Mucosa of descending colon (tissue), 3 donors: ENCODE data around the gene GTF2IRD1. TPM values are rescaled to one million over a fixed set of nuclear protein-coding genes. Genes with fewer than 3 reads are reported as not detected.
"Not testable (repeated sequence)": the region's sequence is repeated elsewhere in the genome, so short reads cannot be mapped to it uniquely, and the experiment has no call there.

Experiments used
- ATAC-seq: fragments of 200-7000 bp; cut with Tn5 transposase; one replicate; pipeline ENCODE4 v1.9.1; 2020; ENCODE audit warnings: mild to moderate bottlenecking, moderate library complexity
- DNase-seq, 3 donors: peaks; one replicate each; pipeline ENCODE4 v3.0.0-alpha.2; 2020
- H3K36me3 ChIP-seq: fragments of 200-600 bp; one replicate; pipeline ENCODE4 v1.8.0; 2021; ENCODE audit warnings: low read depth, mild to moderate bottlenecking
- H3K4me1 ChIP-seq: fragments of 200-600 bp; one replicate; pipeline ENCODE4 v1.8.0; 2021; ENCODE audit warnings: low read depth, mild to moderate bottlenecking
- H3K4me3 ChIP-seq: fragments of 200-600 bp; one replicate; pipeline ENCODE4 v1.8.0; 2021; ENCODE audit warnings: mild to moderate bottlenecking
- H3K9me3 ChIP-seq: fragments of 200-600 bp; one replicate; pipeline ENCODE4 v1.8.0; 2021; ENCODE audit warnings: mild to moderate bottlenecking
- intact Hi-C, 2 donors: fragments of 100-400 bp; cut with DNase I in 1 of 2; cut with micrococcal nuclease in 1 of 2; formaldehyde crosslinking; loops; one replicate each; pipeline versions ENCODE4 v1.11.0 to v1.11.1; 2022; cut with DNase I, micrococcal nuclease
- total RNA-seq, 3 donors: library from RNA; stranded (reverse); fragmentation: NEBNext Ultra II Directional in 2 of 3; extraction: Animal tissue kit (Norgen Biotek cat#: 25700) in 2 of 3; gene quantifications; one replicate each; pipeline versions ENCODE4 v1.2.1 to v1.2.4, GENCODE V29; 2021 to 2023
- TF ChIP-seq, protein P1 (sequence below): fragments of 200-600 bp; IDR thresholded peaks from one replicate; pipeline ENCODE4 v1.8.0; 2022; ENCODE audit warnings: antibody characterized with exemption, mild to moderate bottlenecking
- donor health status: DM: no; HTN: no; CAD: no; lungs with moderate emphysema.
- donor health status: DM: no; HTN: no; CAD: no.
- donor health status: DM: no; HTN: yes; CAD: no.

The GTF2IRD1 gene
- total RNA-seq, 3 donors from 2014 or later = 10.5 to 30.7 (median 12.7) TPM

- ATAC-seq (peak; percentile 91), DNase-seq (peak in 2 of 3 donors; percentile 68 to 76)
- no peak overlapping the region for H3K4me3 ChIP-seq
- no peaks in the 10 kb centered on the region for H3K36me3 ChIP-seq
- TF ChIP-seq, protein P1, sequence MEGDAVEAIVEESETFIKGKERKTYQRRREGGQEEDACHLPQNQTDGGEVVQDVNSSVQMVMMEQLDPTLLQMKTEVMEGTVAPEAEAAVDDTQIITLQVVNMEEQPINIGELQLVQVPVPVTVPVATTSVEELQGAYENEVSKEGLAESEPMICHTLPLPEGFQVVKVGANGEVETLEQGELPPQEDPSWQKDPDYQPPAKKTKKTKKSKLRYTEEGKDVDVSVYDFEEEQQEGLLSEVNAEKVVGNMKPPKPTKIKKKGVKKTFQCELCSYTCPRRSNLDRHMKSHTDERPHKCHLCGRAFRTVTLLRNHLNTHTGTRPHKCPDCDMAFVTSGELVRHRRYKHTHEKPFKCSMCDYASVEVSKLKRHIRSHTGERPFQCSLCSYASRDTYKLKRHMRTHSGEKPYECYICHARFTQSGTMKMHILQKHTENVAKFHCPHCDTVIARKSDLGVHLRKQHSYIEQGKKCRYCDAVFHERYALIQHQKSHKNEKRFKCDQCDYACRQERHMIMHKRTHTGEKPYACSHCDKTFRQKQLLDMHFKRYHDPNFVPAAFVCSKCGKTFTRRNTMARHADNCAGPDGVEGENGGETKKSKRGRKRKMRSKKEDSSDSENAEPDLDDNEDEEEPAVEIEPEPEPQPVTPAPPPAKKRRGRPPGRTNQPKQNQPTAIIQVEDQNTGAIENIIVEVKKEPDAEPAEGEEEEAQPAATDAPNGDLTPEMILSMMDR = peak; percentile 54
- H3K9me3 ChIP-seq = no peaks in the 10 kb centered on the region
- intact Hi-C loops = loop anchor here in 1 of 2 donors (10.0 kb wide), 1 partner anchor 90 kb away; the partner anchor contains the start of gene GTF2IRD1
- H3K4me1 ChIP-seq = peaks cover 8% of the 10 kb centered on the region
These were observed 91.2 kb downstream of the GTF2IRD1 start for GRCh38 chr7:74544706-74545469.

DNA sequence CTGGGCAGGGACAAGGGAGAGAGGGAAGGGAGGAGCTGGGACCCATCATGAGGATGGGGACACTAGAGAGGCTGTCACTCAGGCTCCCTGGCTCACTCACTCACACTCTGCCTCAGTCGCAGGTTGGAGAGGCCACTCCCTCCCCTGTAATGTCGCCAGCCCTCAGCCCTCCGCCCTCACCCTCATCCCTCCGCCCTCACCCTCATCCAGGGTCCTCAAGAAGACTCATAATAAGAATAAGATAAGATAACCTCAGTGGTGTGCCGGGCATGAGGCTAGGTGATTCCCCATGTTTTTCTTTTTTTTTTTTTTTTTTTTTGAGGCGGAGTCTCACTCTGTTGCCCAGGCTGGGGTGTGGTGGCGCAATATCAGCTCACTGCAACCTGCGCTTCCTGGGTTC lies 92.2 kb downstream of the GTF2IRD1 start:
- peaks cover 8% of the 10 kb centered on the region for H3K4me1 ChIP-seq
- no peaks in the 10 kb centered on the region for H3K9me3 ChIP-seq
- no peak for ATAC-seq
- intact Hi-C loops = loop anchor here in 1 of 2 donors (10.0 kb wide), 1 partner anchor 91 kb away; the partner anchor contains the start of gene GTF2IRD1
- no peaks in the 10 kb centered on the region for H3K36me3 ChIP-seq
- TF ChIP-seq, protein P1 = no peak
- DNase-seq = peak in 2 of 3 donors; percentile 14 to 39
- no peak overlapping the region for H3K4me3 ChIP-seq

DNA sequence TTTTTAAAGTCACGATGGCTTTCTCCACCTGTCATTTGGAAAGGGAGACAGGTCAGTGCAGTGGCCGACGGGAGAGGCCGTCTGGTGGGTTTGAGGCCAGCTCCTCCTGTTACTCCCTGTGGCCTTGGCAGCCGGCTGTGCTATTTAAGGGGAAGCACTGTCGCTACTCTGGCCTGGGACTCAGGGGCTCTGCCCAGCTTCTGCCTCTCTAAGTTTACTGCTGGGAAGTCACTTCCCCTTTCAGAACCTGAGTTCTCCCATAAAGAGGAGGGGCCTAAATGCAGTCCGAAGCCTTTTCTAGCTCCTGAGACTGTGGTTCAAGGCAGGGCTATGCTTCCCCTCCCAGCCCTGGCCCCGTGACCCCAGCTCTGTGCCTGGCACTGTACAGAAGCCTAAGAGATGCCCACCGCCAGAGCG lies 99.9 kb downstream of the GTF2IRD1 start:
- intact Hi-C loops = loop anchor here in 1 of 2 donors (10.0 kb wide), 1 partner anchor 129 kb away; no protein-coding TSS in a partner anchor
- H3K4me3 ChIP-seq, H3K4me1 ChIP-seq, H3K9me3 ChIP-seq, H3K36me3 ChIP-seq, DNase-seq: not testable (repeated sequence)
- peak; percentile 60 for ATAC-seq

- TF ChIP-seq, protein P1 = no peak
These were observed 100.5 kb downstream of the GTF2IRD1 start for GRCh38 chr7:74554178-74554577.

DNA sequence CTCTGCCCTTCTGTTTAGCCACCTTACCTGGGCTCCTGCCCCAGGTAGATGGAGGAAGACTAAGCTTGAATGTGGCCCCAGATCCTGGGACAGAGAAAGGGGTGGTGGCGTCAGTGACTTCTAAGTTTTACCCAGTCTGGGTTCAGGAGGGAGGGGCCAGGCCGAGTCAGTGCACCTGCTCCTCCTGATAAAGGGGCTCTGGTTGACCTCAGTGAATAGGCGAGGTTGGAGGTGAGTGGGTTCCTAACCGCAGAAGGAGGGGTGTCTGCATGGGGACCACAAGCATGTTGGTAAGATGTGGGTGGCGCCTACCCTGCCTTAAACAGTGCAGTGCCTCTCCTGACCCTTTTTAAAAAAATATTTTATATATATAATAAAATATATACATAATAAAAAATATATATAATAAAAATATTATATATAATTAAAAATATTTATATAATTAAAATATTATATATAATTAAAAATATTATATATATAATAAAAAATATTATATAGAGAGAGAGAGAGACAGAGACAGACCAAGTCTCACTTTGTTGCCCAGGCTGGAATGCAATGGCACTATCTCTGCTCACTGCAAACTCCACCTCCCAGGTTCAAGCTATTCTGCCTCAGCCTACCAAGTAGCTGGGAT lies 106.5 kb downstream of the GTF2IRD1 start:
- no peaks in the 10 kb centered on the region for H3K4me1 ChIP-seq
- ATAC-seq = no peak
- no peak for DNase-seq
- no peak overlapping the region for H3K4me3 ChIP-seq
- no peaks in the 10 kb centered on the region for H3K36me3 ChIP-seq
- intact Hi-C loops = no loop called here
- TF ChIP-seq, protein P1 = no peak
- H3K9me3 ChIP-seq = no peaks in the 10 kb centered on the region

More at GRCh38 chr7:74554178-74554577, 100.5 kb downstream of the GTF2IRD1 start:
- no peak overlapping the region for H3K4me3 ChIP-seq
- no peak for ATAC-seq
- H3K9me3 ChIP-seq = no peaks in the 10 kb centered on the region
- no peaks in the 10 kb centered on the region for H3K4me1 ChIP-seq
- intact Hi-C loops = loop anchor here in 1 of 2 donors (10.0 kb wide), 1 partner anchor 129 kb away; no protein-coding TSS in a partner anchor
- no peak for DNase-seq
- no peaks in the 10 kb centered on the region for H3K36me3 ChIP-seq
